PC-3 (cell line): ENCODE data around the gene STYK1. TPM values are rescaled to one million over a fixed set of nuclear protein-coding genes. Genes with fewer than 3 reads are reported as not detected.
A peak's percentile ranks its signal among the peaks of the same experiment; 100 is the strongest.

Experiments used
- ATAC-seq: fragments of 200-7000 bp; cut with Tn5 transposase; 2 replicates; pipeline ENCODE4 v1.9.1; 2020; ENCODE audit warnings: mild to moderate bottlenecking, moderate library complexity
- BruUV-seq: library from RNA; stranded (reverse); fragments of 400-500 nt; replicated peaks from 2 replicates; lab custom pipeline; 2021; lab: Mats Ljungman, UMichigan
- CTCF ChIA-PET: fragments of 300-600 bp; sonication (Branson Sonifier 250); formaldehyde crosslinking; loops from one replicate; lab custom pipeline; 2022; ENCODE audit warnings: antibody characterized with exemption; lab: Charles Lee
- POLR2A ChIA-PET: fragments of 300-600 bp; sonication (Branson Sonifier 250); formaldehyde crosslinking; loops from one replicate; lab custom pipeline; 2022; ENCODE audit warnings: antibody characterized with exemption; ENCODE audit not compliant: unreplicated experiment; lab: Charles Lee
- DNase-seq: peaks from one replicate; pipeline ENCODE4 v3.0.0-alpha.2; 2015
- H2AFZ ChIP-seq: fragments of 300-600 bp; sonication (generic); 2 replicates; pipeline ENCODE4 v1.6.0; 2016; ENCODE audit warnings: antibody characterized with exemption, low read length
- H3F3A ChIP-seq: fragments of 300-600 bp; sonication (generic); one replicate; pipeline ENCODE4 v1.6.0; 2017; ENCODE audit warnings: antibody characterized with exemption, low read length, control low read depth, mild to moderate bottlenecking; ENCODE audit not compliant: unreplicated experiment
- H3K27ac ChIP-seq: fragments of 300-600 bp; sonication (generic); 2 replicates; pipeline ENCODE4 v1.5.1; 2016; ENCODE audit warnings: mild to moderate bottlenecking, low read length
- H3K27me3 ChIP-seq: fragments of 300-600 bp; sonication (generic); 2 replicates; pipeline ENCODE4 v1.6.1; 2016; ENCODE audit warnings: low read length, mixed read lengths
- H3K36me3 ChIP-seq: fragments of 300-600 bp; sonication (generic); 2 replicates; pipeline ENCODE4 v1.6.1; 2016; ENCODE audit warnings: low read depth, mixed run types, low read length, mixed read lengths
- H3K4me1 ChIP-seq: fragments of 300-600 bp; sonication (generic); 2 replicates; pipeline ENCODE4 v1.5.1; 2016; ENCODE audit warnings: low read length; ENCODE audit not compliant: insufficient read depth
- H3K4me2 ChIP-seq: fragments of 300-600 bp; sonication (generic); 2 replicates; pipeline ENCODE4 v1.6.0; 2016; ENCODE audit warnings: low read length
- H3K4me3 ChIP-seq: fragments of 300-600 bp; sonication (generic); 2 replicates; pipeline ENCODE4 v1.5.1; 2016; ENCODE audit warnings: mild to moderate bottlenecking, low read length, mixed read lengths
- H3K79me2 ChIP-seq: fragments of 300-600 bp; sonication (generic); 2 replicates; pipeline ENCODE4 v1.6.1; 2017; ENCODE audit warnings: low read length, mixed read lengths
- H3K9ac ChIP-seq: fragments of 300-600 bp; sonication (generic); 2 replicates; pipeline ENCODE4 v1.6.0; 2016; ENCODE audit warnings: mild to moderate bottlenecking, low read length
- H3K9me2 ChIP-seq: fragments of 300-600 bp; sonication (generic); replicated peaks from 2 replicates; pipeline ENCODE4 v1.6.1; 2016; ENCODE audit warnings: mixed run types, low read length, mixed read lengths
- H3K9me3 ChIP-seq: fragments of 300-600 bp; sonication (generic); 2 replicates; pipeline ENCODE4 v1.6.1; 2016; ENCODE audit warnings: low read length, mixed read lengths
- H4K20me1 ChIP-seq: fragments of 300-600 bp; sonication (generic); 2 replicates; pipeline ENCODE4 v1.6.1; 2016; ENCODE audit warnings: low read length, mixed read lengths
- EZH2 ChIP-seq: fragments of 300-600 bp; sonication (generic); IDR thresholded peaks from one replicate; pipeline ENCODE4 v1.6.1; 2017; ENCODE audit warnings: antibody characterized with exemption, mild to moderate bottlenecking, low read length; ENCODE audit not compliant: unreplicated experiment
- EZH2phosphoT487 ChIP-seq: fragments of 300-600 bp; sonication (generic); IDR thresholded peaks from 2 replicates; pipeline ENCODE4 v1.6.1; 2018; ENCODE audit warnings: mild to moderate bottlenecking, antibody characterized with exemption, low read length, borderline replicate concordance
- intact Hi-C: fragments of 100-400 bp; cut with micrococcal nuclease; formaldehyde crosslinking; loops from 2 replicates; pipeline ENCODE4 v1.9.0; 2023
- total RNA-seq: library from RNA; depleted of rRNA; stranded (reverse); fragments of >200 nt; gene quantifications from 2 replicates; pipeline ENCODE4 v1.2.3, GENCODE V29; 2014
- TF ChIP-seq, protein P1 (sequence below): fragments of 300-600 bp; sonication (generic); conservative IDR thresholded peaks from 2 replicates; pipeline ENCODE4 v1.5.1; 2017; ENCODE audit warnings: antibody characterized with exemption, low read depth, mild to moderate bottlenecking, low read length

The STYK1 gene
- total RNA-seq, 1 experiment from 2014 or later, result 4.3 TPM

DNA sequence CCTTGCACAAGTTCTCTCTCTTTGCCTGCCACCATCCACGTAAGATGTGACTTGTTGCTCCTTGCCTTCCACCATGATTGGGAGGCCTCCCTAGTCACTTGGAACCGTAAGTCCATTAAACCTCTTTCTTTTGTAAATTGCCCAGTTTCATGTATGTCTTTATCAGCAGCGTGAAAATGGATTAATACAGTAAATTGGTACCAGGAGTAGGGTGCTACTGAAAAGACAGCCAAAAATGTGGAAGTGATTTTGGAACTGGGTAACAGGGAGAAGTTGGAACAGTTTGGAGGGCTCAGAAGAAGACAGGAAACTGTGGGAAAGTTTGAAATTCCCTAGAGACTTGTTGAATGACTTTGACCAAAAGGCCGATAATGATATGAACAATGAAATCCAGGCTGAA is 27.9 kb downstream of the STYK1 start:
- intact Hi-C loops, result no loop called here
- BruUV-seq, result no TSS peak
- CTCF ChIA-PET, result no interaction called here

DNA sequence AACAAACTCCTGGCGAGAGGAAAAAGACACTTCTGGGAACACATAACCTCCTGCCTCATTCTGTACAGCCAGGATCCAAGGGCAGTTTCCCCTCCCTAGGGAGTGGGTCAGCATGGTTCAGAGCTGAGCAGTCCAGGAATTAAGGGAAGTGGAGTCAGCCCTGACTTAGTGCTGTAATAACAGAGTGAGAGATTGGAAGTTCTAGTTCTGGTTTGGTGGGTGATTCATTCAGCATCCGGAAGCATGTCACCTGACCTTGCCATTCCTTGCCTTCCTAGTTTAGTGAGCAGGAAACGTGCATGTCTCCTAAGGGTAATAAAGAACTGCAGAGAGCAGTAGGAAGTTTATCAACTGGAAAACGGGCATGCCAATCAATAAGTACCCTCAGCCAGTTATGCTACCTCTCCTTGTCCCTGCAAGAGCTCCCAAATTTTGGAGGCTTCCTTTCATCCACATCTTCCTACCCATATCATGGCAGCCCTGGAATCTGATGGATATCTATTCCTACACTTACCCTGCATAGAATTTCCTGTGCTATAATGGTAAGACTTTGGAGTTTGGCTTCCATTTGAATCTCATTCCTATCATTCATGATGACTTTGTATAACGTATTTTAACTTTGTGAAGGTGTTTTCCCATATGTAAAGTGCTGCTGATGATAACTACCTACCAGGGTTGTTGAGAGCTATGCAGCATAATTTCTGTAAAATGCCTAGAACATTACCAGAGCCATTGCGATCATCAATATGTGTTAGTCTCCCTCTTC is 31.9 kb downstream of the STYK1 start:
- Histone ChIP-seq H3F3A (no peaks in the 10 kb centered on the region), H3K27ac (peak overlapping the region; percentile 14), H3K79me2 (no peaks in the 10 kb centered on the region), H3K4me1 (peaks cover 15% of the 10 kb centered on the region), H3K9ac (no peak overlapping the region), H3K9me2 (no peaks in the 10 kb centered on the region), H3K4me2 (peak overlapping the region; percentile 35; the same call in 1 of the 2 replicates), H3K27me3 (no peaks in the 10 kb centered on the region), H3K4me3 (no peak overlapping the region), H3K36me3 (peaks cover 4% of the 10 kb centered on the region; the same call in 1 of the 2 replicates), H2AFZ (no peak overlapping the region), H3K9me3 (no peaks in the 10 kb centered on the region; the same call in 1 of the 2 replicates), H4K20me1 (no peaks in the 10 kb centered on the region)
- TF ChIP-seq, protein P1, sequence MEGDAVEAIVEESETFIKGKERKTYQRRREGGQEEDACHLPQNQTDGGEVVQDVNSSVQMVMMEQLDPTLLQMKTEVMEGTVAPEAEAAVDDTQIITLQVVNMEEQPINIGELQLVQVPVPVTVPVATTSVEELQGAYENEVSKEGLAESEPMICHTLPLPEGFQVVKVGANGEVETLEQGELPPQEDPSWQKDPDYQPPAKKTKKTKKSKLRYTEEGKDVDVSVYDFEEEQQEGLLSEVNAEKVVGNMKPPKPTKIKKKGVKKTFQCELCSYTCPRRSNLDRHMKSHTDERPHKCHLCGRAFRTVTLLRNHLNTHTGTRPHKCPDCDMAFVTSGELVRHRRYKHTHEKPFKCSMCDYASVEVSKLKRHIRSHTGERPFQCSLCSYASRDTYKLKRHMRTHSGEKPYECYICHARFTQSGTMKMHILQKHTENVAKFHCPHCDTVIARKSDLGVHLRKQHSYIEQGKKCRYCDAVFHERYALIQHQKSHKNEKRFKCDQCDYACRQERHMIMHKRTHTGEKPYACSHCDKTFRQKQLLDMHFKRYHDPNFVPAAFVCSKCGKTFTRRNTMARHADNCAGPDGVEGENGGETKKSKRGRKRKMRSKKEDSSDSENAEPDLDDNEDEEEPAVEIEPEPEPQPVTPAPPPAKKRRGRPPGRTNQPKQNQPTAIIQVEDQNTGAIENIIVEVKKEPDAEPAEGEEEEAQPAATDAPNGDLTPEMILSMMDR, result no peak
- TF ChIP-seq EZH2phosphoT487 (no peak), EZH2 (no peak)
- POLR2A ChIA-PET, result no interaction called here
- ATAC-seq (peak; percentile 74), DNase-seq (peak; percentile 61)
- intact Hi-C loops, result no loop called here
- CTCF ChIA-PET, result no interaction called here
- no TSS peak for BruUV-seq

More for the DNA sequence above, 27.9 kb downstream of the STYK1 start:
- DNase-seq (no peak), ATAC-seq (no peak)
- no peaks in the 10 kb centered on the region for H3K27me3 ChIP-seq
- H3K4me2 ChIP-seq, result no peak overlapping the region
- H2AFZ ChIP-seq, result no peak overlapping the region
- H3K4me3 ChIP-seq, result no peak overlapping the region
- peaks cover 10% of the 10 kb centered on the region; the same call in 1 of the 2 replicates for H3K36me3 ChIP-seq
- TF ChIP-seq EZH2, result no peak
- TF ChIP-seq, protein P1, result no peak
- H3F3A ChIP-seq, result no peaks in the 10 kb centered on the region
- POLR2A ChIA-PET, result no interaction called here
- no peaks in the 10 kb centered on the region; the same call in 1 of the 2 replicates for H3K9me3 ChIP-seq
- no peaks in the 10 kb centered on the region for H3K9me2 ChIP-seq
- H4K20me1 ChIP-seq, result no peaks in the 10 kb centered on the region
- H3K4me1 ChIP-seq, result peaks cover 14% of the 10 kb centered on the region
- H3K79me2 ChIP-seq, result no peaks in the 10 kb centered on the region
- H3K27ac ChIP-seq, result no peak overlapping the region
- no peak overlapping the region for H3K9ac ChIP-seq

DNA sequence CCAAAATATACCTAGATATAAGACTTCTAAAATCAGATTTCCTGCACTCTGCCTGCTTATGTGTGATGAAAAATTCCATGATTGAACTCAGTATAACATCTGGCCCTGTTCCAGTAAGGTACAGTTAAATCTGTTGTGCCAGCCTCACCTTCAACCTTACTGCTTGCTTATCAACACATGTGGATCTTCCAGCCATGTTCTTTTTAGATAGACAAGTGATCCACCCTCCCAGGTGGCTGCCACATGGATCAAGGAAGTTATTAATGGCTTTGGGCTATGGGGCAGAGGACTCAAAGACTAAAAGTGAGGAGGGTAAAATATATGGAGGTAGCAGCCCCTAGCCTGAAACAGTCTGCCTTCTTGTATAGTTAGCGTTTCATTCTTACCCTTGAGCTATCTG is 35.1 kb downstream of the STYK1 start:
- no peaks in the 10 kb centered on the region for H3K27me3 ChIP-seq
- ChIA-PET POLR2A (no interaction called here), CTCF (no interaction called here)
- no peak for DNase-seq
- no peak overlapping the region for H3K9ac ChIP-seq
- H3K4me3 ChIP-seq, result no peak overlapping the region
- H3K27ac ChIP-seq, result no peak overlapping the region
- peaks cover 47% of the 10 kb centered on the region for H3K4me1 ChIP-seq
- no peak overlapping the region for H3K4me2 ChIP-seq
- H2AFZ ChIP-seq, result no peak overlapping the region
- no TSS peak for BruUV-seq
- no peaks in the 10 kb centered on the region for H3F3A ChIP-seq
- no peaks in the 10 kb centered on the region for H3K9me2 ChIP-seq
- H3K79me2 ChIP-seq, result no peaks in the 10 kb centered on the region
- H3K9me3 ChIP-seq, result no peaks in the 10 kb centered on the region
- intact Hi-C loops, result no loop called here
- H3K36me3 ChIP-seq, result no peaks in the 10 kb centered on the region
- no peaks in the 10 kb centered on the region for H4K20me1 ChIP-seq
- no peak for TF ChIP-seq EZH2phosphoT487
- TF ChIP-seq EZH2, result no peak
- TF ChIP-seq, protein P1, result no peak
- ATAC-seq, result no peak
